ENCODE results near the gene KLF3. TPM values are rescaled to one million over a fixed set of nuclear protein-coding genes. Genes with fewer than 3 reads are reported as not detected.

Gene KLF3
- total RNA-seq, 1 donor from 2014 or later = 38.4 TPM

DNA sequence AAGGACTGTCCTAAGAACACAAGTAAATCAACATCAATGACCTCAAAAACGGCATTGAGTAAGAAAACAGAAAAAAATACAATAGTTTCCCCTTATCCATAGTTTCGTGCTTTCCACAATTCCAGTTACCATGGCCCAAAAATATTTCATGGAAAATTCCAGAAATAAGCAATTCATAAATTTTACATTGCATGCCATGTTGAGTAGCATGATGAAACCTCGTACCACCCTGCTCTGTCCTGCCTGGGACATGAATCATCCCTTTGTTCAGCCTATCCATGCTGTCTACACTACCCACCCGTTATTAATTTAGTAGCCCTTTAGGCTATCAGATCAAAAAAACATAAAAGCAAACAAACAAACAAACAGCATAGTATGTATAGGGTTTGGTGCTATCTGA, 51.1 kb downstream of the KLF3 start:
- TF ChIP-seq, protein P1, sequence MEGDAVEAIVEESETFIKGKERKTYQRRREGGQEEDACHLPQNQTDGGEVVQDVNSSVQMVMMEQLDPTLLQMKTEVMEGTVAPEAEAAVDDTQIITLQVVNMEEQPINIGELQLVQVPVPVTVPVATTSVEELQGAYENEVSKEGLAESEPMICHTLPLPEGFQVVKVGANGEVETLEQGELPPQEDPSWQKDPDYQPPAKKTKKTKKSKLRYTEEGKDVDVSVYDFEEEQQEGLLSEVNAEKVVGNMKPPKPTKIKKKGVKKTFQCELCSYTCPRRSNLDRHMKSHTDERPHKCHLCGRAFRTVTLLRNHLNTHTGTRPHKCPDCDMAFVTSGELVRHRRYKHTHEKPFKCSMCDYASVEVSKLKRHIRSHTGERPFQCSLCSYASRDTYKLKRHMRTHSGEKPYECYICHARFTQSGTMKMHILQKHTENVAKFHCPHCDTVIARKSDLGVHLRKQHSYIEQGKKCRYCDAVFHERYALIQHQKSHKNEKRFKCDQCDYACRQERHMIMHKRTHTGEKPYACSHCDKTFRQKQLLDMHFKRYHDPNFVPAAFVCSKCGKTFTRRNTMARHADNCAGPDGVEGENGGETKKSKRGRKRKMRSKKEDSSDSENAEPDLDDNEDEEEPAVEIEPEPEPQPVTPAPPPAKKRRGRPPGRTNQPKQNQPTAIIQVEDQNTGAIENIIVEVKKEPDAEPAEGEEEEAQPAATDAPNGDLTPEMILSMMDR (conservative IDR thresholded peaks at IDR 0.05) = no peak
- Mint-ChIP-seq H3K4me3 (no peak overlapping the region), H3K27me3 (ENCODE audit: low read depth) (no peaks in the 10 kb centered on the region), H3K36me3 (ENCODE audit: low read depth) (peaks cover 3% of the 10 kb centered on the region), H3K4me1 (no peaks in the 10 kb centered on the region), H3K27ac (ENCODE audit: unreplicated experiment) (no peak overlapping the region), H3K9me3 (peaks cover 11% of the 10 kb centered on the region)
- no peak for DNase-seq (ENCODE audit: low read depth, low spot score)

DNA sequence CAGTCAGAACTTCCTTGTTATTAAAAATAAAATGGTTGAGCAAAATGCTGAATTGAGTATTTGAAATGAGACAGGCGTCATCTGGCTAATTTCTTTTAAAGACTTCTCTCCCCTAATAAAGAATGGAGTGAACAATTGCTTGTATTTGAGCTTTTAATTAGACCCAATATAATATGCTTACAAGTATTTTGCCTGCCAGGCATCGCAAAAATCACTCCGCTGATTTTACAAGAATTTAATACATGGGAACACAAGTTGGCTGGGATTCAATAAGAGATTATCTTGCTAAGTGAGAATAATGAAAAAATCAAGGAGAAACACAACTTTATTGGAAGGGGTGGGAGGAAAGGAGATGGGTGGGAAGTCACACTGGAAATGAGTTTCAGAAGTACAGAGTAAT, 52.3 kb downstream of the KLF3 start:
- no peaks in the 10 kb centered on the region for H3K27me3 Mint-ChIP-seq (ENCODE audit: low read depth)
- H3K4me3 Mint-ChIP-seq = no peak overlapping the region
- no peak overlapping the region for H3K27ac Mint-ChIP-seq (ENCODE audit: unreplicated experiment)
- H3K36me3 Mint-ChIP-seq (ENCODE audit: low read depth) = peaks cover 3% of the 10 kb centered on the region
- peaks cover 11% of the 10 kb centered on the region for H3K9me3 Mint-ChIP-seq
- no peak for DNase-seq (ENCODE audit: low read depth, low spot score)
- TF ChIP-seq, protein P1 (conservative IDR thresholded peaks at IDR 0.05) = no peak
- H3K4me1 Mint-ChIP-seq = no peaks in the 10 kb centered on the region

DNA sequence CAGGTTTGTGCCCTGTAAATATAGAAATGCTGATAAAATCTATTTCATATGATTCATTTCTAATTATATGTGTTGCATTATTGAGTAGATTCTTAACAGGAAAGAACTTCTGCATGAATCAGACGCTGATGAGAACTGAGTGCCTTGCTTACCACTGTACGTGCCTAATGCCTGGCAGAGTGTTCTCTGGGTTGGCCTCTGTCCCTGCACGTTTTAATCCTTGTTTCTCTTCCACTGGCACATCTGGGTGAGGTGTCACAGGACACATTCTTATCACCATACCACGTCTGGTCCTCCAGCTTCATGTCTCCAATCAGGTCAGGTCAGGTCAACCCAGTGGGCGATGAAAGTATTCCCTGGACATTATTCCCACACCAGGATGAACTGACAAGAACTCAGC, 53.6 kb downstream of the KLF3 start:
- Mint-ChIP-seq H3K4me1 (no peaks in the 10 kb centered on the region), H3K4me3 (no peak overlapping the region), H3K27ac (ENCODE audit: unreplicated experiment) (no peak overlapping the region), H3K27me3 (ENCODE audit: low read depth) (no peaks in the 10 kb centered on the region), H3K36me3 (ENCODE audit: low read depth) (peaks cover 3% of the 10 kb centered on the region), H3K9me3 (peaks cover 8% of the 10 kb centered on the region)
- TF ChIP-seq, protein P1 (conservative IDR thresholded peaks at IDR 0.05) = no peak
- DNase-seq (ENCODE audit: low read depth, low spot score) = no peak

DNA sequence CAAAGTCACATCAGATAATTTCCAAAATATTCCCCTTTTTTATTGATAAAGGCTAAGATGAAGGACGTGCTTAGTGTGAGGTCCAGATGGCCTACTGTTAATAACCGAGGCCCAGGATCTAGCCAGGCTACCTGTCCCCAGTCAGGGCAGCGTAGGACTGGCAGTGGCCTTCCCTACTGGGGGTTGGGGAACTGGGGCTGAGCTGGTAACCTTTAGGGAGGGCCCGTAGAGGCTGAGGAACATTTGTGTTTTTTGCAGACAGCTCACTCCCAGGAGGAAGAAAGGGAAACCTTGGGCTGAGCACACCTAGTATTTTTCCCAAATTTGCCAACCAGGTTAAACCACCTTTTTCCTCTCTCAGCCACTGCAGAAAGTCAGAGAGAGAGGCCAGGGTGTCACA, 59.1 kb downstream of the KLF3 start:
- H3K27me3 Mint-ChIP-seq (ENCODE audit: low read depth) = no peaks in the 10 kb centered on the region
- no peak for DNase-seq (ENCODE audit: low read depth, low spot score)
- no peak overlapping the region for H3K4me3 Mint-ChIP-seq
- no peak overlapping the region for H3K27ac Mint-ChIP-seq (ENCODE audit: unreplicated experiment)
- H3K36me3 Mint-ChIP-seq (ENCODE audit: low read depth) = no peaks in the 10 kb centered on the region
- TF ChIP-seq, protein P1 (conservative IDR thresholded peaks at IDR 0.05) = no peak
- H3K4me1 Mint-ChIP-seq = peaks cover 11% of the 10 kb centered on the region
- H3K9me3 Mint-ChIP-seq = no peaks in the 10 kb centered on the region

DNA sequence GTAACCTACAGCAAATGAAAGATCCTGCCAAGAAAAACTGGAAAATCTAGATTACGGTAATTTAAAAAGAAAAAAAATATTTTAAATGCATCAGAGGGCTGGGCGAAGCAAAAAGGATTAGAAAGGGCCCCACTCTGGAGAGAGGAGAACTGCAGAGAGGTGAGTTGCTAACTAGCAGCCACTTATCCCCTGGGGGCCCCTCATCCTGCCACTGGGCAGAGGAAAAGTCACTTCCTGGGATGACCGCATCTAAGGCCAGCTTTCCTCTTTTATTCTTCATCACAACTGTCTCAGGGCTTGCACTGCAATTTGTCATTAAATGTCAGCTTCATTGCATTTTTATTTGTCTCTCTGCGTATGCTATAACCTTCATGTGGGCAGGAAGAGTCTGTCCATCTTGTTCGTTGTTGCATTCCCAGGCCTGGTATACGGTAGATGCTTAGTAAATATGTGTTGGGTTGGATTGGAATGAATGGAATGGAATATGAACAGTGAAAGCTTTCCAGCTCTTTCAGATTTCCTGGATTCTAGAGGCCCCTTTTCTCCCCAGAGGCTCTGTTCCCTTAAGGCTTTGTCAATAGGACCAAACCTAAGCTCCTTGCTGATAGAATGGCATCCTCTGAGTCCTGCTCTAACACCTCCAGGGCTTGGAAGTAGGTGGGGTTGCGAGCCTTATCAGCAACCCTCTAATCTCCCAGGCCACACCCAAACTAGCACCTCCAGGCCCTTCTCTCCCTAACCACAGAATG, 59.9 kb downstream of the KLF3 start:
- no peak overlapping the region for H3K27ac Mint-ChIP-seq (ENCODE audit: unreplicated experiment)

More for the DNA sequence above, 59.9 kb downstream of the KLF3 start:
- H3K4me3 Mint-ChIP-seq = no peak overlapping the region
- no peaks in the 10 kb centered on the region for H3K36me3 Mint-ChIP-seq (ENCODE audit: low read depth)
- no peak for DNase-seq (ENCODE audit: low read depth, low spot score)
- no peaks in the 10 kb centered on the region for H3K27me3 Mint-ChIP-seq (ENCODE audit: low read depth)
- no peaks in the 10 kb centered on the region for H3K9me3 Mint-ChIP-seq
- TF ChIP-seq, protein P1 (conservative IDR thresholded peaks at IDR 0.05) = no peak
- H3K4me1 Mint-ChIP-seq = peaks cover 14% of the 10 kb centered on the region
